ENCODE measurements around the gene FAM228A. TPM values are rescaled to one million over a fixed set of nuclear protein-coding genes. Genes with fewer than 3 reads are reported as not detected.
A peak's percentile ranks its signal among the peaks of the same experiment; 100 is the strongest.

FAM228A gene
- polyA plus RNA-seq, 3 donors from 2014 or later, result 0.14 to 0.41 (median 0.21) TPM

DNA sequence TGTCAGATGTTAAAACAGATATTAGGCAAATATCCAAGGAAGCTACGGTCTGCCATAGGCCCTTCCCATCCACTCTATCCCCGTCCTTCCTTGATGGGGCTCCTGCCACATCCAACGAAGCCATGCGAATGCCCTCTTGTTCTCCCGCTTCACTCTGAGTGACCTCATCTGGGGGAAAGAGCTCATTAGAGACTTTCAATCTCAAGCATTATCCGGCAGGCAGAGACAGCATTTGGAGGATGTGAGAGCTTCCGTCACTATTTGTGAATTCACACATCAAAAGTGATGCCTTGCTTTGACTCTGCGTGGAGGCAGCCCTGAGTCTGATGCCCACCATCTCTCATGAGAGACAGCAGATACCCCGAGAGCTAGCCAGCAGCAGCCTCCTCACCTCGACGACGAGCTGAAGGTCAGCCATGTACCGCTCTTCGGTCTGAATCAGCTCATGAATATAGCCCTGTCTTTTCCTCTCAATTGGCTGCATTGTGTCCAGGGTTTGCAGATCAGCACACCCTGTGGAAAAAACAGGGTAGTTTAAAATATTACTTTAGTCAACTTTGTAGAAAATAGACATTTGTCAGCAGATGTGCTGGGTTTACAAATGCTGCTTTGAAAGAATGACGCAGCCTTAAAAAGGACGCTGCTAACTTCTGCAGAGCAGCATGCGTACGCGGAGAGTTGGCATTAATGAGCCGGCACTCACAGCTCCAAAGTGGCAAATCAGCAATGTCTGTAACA lies 45.9 kb downstream of the FAM228A start:
- no peak for DNase-seq
- Mint-ChIP-seq H3K36me3 (peaks cover 12 to 49% (median 18%) of the 10 kb centered on the region in 3 donors), H3K4me1 (no peaks in the 10 kb centered on the region), H3K27ac (peak overlapping the region in 1 of 6 donors; percentile 13), H3K4me3 (no peak overlapping the region), H3K27me3 (ENCODE audit: low read depth in 3 of 3) (peaks cover 0 to 2% (median 0%) of the 10 kb centered on the region in 3 donors), H3K9me3 (no peaks in the 10 kb centered on the region)

DNA sequence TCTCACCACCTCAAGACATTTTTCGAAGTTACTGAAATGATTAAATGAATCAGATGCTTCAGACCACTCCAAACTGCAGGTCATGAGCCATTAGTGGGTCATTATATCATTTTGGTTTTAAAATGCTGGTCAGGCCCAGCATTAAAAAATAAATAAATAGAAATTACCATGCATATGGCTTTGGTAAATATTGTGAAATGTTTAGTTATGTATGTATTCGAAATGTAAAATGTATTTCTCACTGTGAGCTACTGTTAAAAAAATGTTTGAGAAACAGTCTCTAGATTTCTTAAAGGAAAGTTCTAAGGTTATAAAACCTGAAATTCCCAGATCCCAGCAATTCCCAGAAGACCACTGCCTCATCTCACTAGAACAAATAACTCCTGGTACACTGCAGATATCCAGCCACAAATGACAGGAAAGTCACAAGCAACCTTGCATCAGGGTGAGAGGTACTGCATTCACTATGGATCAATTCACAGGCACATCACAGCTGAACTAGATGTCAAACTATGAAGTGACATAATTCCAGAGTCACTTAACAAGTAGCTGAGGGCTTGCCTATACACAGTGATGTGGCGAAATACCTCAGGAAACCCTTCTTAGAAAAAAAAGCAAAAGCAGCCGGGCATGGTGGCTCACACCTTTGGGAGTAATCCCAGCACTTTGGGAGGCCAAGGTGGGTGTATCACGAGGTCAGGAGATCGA lies 46.6 kb downstream of the FAM228A start:
- Mint-ChIP-seq H3K4me1 (no peaks in the 10 kb centered on the region), H3K36me3 (peaks cover 7 to 43% (median 12%) of the 10 kb centered on the region in 3 donors), H3K4me3 (no peak overlapping the region), H3K9me3 (no peaks in the 10 kb centered on the region), H3K27ac (no peak overlapping the region), H3K27me3 (ENCODE audit: low read depth in 3 of 3) (peaks cover 0 to 2% (median 0%) of the 10 kb centered on the region in 3 donors)
- DNase-seq, result no peak

DNA sequence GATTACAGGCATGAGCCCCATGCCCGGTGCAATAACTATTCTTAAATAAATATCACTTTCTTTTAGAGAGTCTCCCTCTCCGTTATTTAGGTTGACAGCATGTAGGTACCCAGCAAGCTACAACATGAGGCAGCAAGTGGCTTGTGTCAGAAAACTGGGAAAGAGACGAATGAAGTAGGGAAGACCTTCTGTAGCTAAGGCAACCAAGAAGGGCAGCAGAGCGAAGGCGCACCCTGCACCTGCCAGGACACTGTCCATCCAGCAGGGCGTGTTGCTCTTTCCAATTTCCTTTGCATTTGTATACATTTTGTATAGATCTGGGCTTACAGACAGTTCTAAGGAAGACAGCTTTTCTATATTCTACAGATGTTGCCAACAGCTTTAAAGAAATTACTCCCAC lies 48.1 kb downstream of the FAM228A start:
- no peak overlapping the region for H3K4me3 Mint-ChIP-seq
- DNase-seq, result no peak
- peaks cover 0 to 2% (median 0%) of the 10 kb centered on the region in 3 donors for H3K27me3 Mint-ChIP-seq (ENCODE audit: low read depth in 3 of 3)
- H3K4me1 Mint-ChIP-seq, result no peaks in the 10 kb centered on the region
- peak overlapping the region in 2 of 6 donors; percentile 12 to 42 for H3K27ac Mint-ChIP-seq
- H3K9me3 Mint-ChIP-seq, result no peaks in the 10 kb centered on the region
- H3K36me3 Mint-ChIP-seq, result peaks cover 7 to 40% (median 12%) of the 10 kb centered on the region in 3 donors

DNA sequence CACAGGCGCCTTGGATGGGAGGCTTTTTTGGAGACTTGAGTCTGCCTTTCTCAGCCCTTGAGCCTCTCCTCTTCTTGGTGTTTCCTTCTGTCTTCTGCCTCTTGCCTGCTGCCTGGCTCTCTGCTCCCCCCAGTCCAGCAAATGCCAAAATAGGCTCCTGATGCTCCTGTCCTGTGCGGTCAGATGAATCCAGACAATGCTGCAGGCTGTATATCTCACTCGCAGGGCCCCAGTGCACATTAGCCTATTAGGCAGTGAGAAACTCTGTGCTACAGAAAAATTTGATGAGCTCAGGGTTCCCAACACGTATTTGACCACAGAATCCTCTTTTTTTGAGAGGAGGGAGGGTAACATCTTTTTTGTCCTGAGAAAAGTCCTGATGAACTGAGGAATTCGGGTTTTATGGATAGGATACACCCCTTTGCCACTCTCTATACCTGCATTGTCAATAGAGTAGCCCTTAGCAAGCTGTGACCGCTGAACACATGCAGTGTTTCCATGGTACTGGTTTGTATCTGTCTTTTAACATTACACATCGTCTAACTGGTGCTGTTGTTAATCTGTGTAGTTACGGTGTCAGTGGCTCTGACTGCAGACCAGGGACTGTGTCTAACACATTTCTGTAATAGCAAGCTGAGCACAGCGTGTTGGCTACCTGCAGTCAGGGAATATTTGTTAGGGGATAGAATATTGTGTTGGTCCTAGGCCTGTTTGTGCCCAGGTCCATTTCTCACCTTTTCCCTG lies 50.8 kb downstream of the FAM228A start:
- H3K27me3 Mint-ChIP-seq (ENCODE audit: low read depth in 3 of 3), result peaks cover 0 to 2% (median 0%) of the 10 kb centered on the region in 3 donors
- H3K27ac Mint-ChIP-seq, result no peak overlapping the region

DNA sequence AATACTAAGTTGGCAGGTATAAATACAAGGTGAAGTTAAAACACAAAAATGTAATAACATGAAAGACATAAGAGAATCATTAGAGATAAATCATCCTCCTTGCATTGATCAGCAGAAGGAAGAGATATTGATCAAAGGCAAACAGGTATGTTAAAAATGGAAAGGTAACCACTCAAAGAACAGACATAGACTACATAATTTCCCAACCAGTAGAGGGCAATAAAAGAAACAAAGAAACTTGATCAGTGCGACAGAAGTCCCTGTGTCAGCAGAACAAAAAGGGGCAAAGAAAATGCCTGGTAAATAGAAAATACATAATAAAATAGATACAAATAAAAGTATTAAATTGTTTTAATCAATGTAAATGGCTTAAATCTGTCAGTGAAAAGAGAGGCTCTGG lies 53.6 kb downstream of the FAM228A start:
- Mint-ChIP-seq H3K9me3 (no peaks in the 10 kb centered on the region), H3K4me3 (no peak overlapping the region), H3K36me3 (peaks cover 0 to 11% (median 4%) of the 10 kb centered on the region in 3 donors), H3K27me3 (ENCODE audit: low read depth in 3 of 3) (peaks cover 0 to 2% (median 0%) of the 10 kb centered on the region in 3 donors), H3K4me1 (no peaks in the 10 kb centered on the region), H3K27ac (no peak overlapping the region)
- no peak for DNase-seq

More for the DNA sequence above, 50.8 kb downstream of the FAM228A start:
- no peaks in the 10 kb centered on the region for H3K4me1 Mint-ChIP-seq
- no peaks in the 10 kb centered on the region for H3K9me3 Mint-ChIP-seq
- no peak overlapping the region for H3K4me3 Mint-ChIP-seq
- no peak for DNase-seq
- H3K36me3 Mint-ChIP-seq, result peaks cover 0 to 16% (median 4%) of the 10 kb centered on the region in 3 donors

GRCh38 chr2:24231461-24231881 lies 56.6 kb downstream of the FAM228A start:
- Mint-ChIP-seq H3K27ac (no peak overlapping the region), H3K4me3 (no peak overlapping the region), H3K9me3 (no peaks in the 10 kb centered on the region)

DNA sequence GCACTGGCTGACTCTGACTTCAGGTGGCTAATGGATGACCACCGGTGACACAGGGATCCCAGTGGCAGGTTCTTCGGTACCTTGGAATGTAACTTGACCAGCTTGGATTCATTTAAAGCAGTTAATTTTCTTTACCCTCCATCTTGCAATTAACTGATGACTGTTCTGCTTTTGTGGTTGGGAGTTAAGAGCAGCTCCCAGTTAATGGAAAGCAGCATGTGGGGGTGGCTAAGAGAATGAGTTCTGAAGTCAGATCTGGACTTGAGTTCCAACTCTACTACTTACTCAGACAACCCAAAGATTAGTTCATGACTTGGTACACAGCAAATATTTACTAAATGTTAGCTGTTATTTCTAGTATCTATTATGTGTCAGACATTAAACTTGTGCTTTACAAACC lies 58.5 kb downstream of the FAM228A start:
- DNase-seq, result no peak
- H3K4me3 Mint-ChIP-seq, result no peak overlapping the region
- H3K4me1 Mint-ChIP-seq, result no peaks in the 10 kb centered on the region
- no peaks in the 10 kb centered on the region for H3K27me3 Mint-ChIP-seq (ENCODE audit: low read depth in 3 of 3)
- H3K27ac Mint-ChIP-seq, result no peak overlapping the region
- peaks cover 0 to 5% (median 2%) of the 10 kb centered on the region in 3 donors for H3K36me3 Mint-ChIP-seq
- no peaks in the 10 kb centered on the region for H3K9me3 Mint-ChIP-seq

More at GRCh38 chr2:24231461-24231881, 56.6 kb downstream of the FAM228A start:
- DNase-seq, result no peak
- H3K27me3 Mint-ChIP-seq (ENCODE audit: low read depth in 3 of 3), result no peaks in the 10 kb centered on the region
- H3K36me3 Mint-ChIP-seq, result peaks cover 0 to 5% (median 2%) of the 10 kb centered on the region in 3 donors
- H3K4me1 Mint-ChIP-seq, result no peaks in the 10 kb centered on the region

DNA sequence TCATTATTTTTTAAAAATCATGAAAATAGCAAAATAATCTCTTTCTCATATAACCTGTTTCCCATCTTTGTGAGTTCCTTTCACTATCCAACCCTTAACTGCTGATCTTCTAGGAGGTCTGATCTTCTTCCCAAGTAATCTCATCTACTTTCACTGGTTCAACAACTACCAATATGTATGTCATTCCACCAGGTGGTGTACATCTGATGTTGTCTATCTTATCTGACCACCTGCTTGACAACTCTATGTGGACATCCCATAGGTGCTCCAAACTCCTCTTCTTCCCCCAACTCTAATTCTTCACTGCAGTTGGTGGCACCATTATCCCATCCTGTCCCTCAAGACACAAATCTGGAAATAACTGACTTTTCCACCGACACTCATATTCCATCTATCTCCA lies 62.5 kb downstream of the FAM228A start:
- H3K27ac Mint-ChIP-seq, result peak overlapping the region in 1 of 6 donors; percentile 18
- DNase-seq, result no peak

GRCh38 chr2:24238158-24238557 lies 63.3 kb downstream of the FAM228A start:
- H3K4me3 Mint-ChIP-seq, result no peak overlapping the region
- H3K4me1 Mint-ChIP-seq, result no peaks in the 10 kb centered on the region
- H3K27me3 Mint-ChIP-seq (ENCODE audit: low read depth in 3 of 3), result no peaks in the 10 kb centered on the region
- peaks cover 0 to 8% (median 7%) of the 10 kb centered on the region in 3 donors for H3K36me3 Mint-ChIP-seq
- H3K9me3 Mint-ChIP-seq, result no peaks in the 10 kb centered on the region
- peak overlapping the region in 2 of 6 donors; percentile 3 to 40 for H3K27ac Mint-ChIP-seq
- DNase-seq, result no peak

More for the DNA sequence above, 62.5 kb downstream of the FAM228A start:
- H3K36me3 Mint-ChIP-seq, result peaks cover 0 to 8% (median 8%) of the 10 kb centered on the region in 3 donors
- no peaks in the 10 kb centered on the region for H3K4me1 Mint-ChIP-seq
- H3K27me3 Mint-ChIP-seq (ENCODE audit: low read depth in 3 of 3), result no peaks in the 10 kb centered on the region
- no peaks in the 10 kb centered on the region for H3K9me3 Mint-ChIP-seq
- H3K4me3 Mint-ChIP-seq, result no peak overlapping the region

GRCh38 chr2:24239553-24239952 lies 64.7 kb downstream of the FAM228A start:
- Mint-ChIP-seq H3K4me1 (no peaks in the 10 kb centered on the region), H3K4me3 (no peak overlapping the region), H3K36me3 (peaks cover 0 to 17% (median 8%) of the 10 kb centered on the region in 3 donors), H3K27me3 (ENCODE audit: low read depth in 3 of 3) (no peaks in the 10 kb centered on the region), H3K27ac (no peak overlapping the region), H3K9me3 (no peaks in the 10 kb centered on the region)
- no peak for DNase-seq

Other genes starting within 250 kb of the FAM228A start
- gene ATAD2B, start 247.9 kb upstream of the FAM228A start, polyA plus RNA-seq, result 10 to 100 TPM in 1 of 3 donors, 1 to 10 TPM in 2; 6.0 to 17.5 (median 8.4) TPM
- 10 to 100 TPM; 11.3 to 16.2 (median 14.3) TPM for gene UBXN2A, start 234.6 kb upstream of the FAM228A start, polyA plus RNA-seq
- under 1 TPM in 1 of 3 donors, not detected in 2; 0.42 TPM for gene MFSD2B, start 165.0 kb upstream of the FAM228A start, polyA plus RNA-seq
- gene WDCP, start 127.7 kb upstream of the FAM228A start, polyA plus RNA-seq, result 1 to 10 TPM; 2.5 to 6.3 (median 5.0) TPM
- gene FKBP1B, start 125.3 kb upstream of the FAM228A start, polyA plus RNA-seq, result 1 to 10 TPM; 5.3 to 8.6 (median 7.8) TPM
- gene SF3B6, start 98.7 kb upstream of the FAM228A start, polyA plus RNA-seq, result 100 to 1,000 TPM; 173 to 199 (median 182) TPM
- gene TP53I3, start 90.2 kb upstream of the FAM228A start, polyA plus RNA-seq, result 1 to 10 TPM in 1 of 3 donors, under 1 TPM in 1, not detected in 1; 0.69 to 1.2 TPM
- not detected for gene PFN4, start 51.7 kb upstream of the FAM228A start, polyA plus RNA-seq
- 10 to 100 TPM in 2 of 3 donors, 1 to 10 TPM in 1; 4.1 to 16.2 (median 16.1) TPM for gene FAM228B, start 51.6 kb upstream of the FAM228A start, polyA plus RNA-seq
- 10 to 100 TPM; 33.7 to 83.8 (median 35.6) TPM for gene ITSN2, start 185.5 kb downstream of the FAM228A start, polyA plus RNA-seq